NT2/D1 (cell line): ENCODE measurements around the gene TUBA1B.

ENCODE experiments used
- DNase-seq: peaks from one replicate; pipeline ENCODE4 v3.0.0-alpha.2; 2011; ENCODE audit warnings: low read depth, low spot score
- H3K27me3 ChIP-seq: 2 replicates; pipeline ENCODE4 v1.6.0; 2011; ENCODE audit warnings: mild to moderate bottlenecking; ENCODE audit not compliant: insufficient read length, insufficient read depth
- H3K36me3 ChIP-seq: 2 replicates; pipeline ENCODE4 v1.6.1; 2011; ENCODE audit warnings: mild to moderate bottlenecking, low read length, mixed read lengths; ENCODE audit not compliant: insufficient read depth, insufficient read length
- H3K4me1 ChIP-seq: 2 replicates; pipeline ENCODE4 v1.5.1; 2011; ENCODE audit not compliant: insufficient read depth, insufficient read length
- H3K4me3 ChIP-seq: 2 replicates; pipeline ENCODE4 v1.5.1; 2011; ENCODE audit warnings: low read depth; ENCODE audit not compliant: insufficient read length
- H3K9ac ChIP-seq: 2 replicates; pipeline ENCODE4 v1.6.0; 2011; ENCODE audit warnings: low read depth; ENCODE audit not compliant: insufficient read length
- H3K9me3 ChIP-seq: 2 replicates; pipeline ENCODE4 v1.5.1; 2011; ENCODE audit warnings: mild to moderate bottlenecking, low read length; ENCODE audit not compliant: insufficient read depth
- SUZ12 ChIP-seq: IDR thresholded peaks from 2 replicates; pipeline ENCODE4 v1.6.1; 2011; ENCODE audit not compliant: insufficient read length, insufficient read depth; ENCODE audit errors: extremely low read depth
- YY1 ChIP-seq: IDR thresholded peaks from 2 replicates; pipeline ENCODE4 v1.6.1; 2011; ENCODE audit not compliant: insufficient read length, insufficient read depth
- ZNF274 ChIP-seq: IDR thresholded peaks from 2 replicates; pipeline ENCODE4 v1.6.1; 2011; ENCODE audit warnings: mild to moderate bottlenecking, low read depth, low read length

TUBA1B gene

DNA sequence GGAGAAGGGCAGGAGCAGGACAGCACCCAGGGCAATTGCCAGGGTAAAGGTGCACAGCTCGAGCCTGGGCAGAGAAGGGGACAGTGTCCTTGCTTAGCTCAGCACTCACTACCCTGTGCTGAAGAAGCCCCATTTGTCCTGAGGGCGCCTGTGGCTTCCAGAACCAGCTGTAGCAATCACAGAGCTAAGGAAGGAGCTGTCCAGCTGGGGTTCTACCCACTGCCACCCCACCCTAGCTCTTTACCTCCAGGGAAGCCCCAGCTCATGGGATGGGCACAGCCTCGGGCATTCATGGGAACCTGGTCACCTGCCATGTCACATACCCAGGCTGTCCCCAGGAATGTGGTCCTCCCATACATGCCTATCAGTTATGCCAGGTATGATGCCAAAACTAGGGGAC lies 26.4 kb downstream of the TUBA1B start:
- Histone ChIP-seq H3K4me3 (no peak overlapping the region), H3K9me3 (no peaks in the 10 kb centered on the region), H3K9ac (no peak overlapping the region), H3K27me3 (no peaks in the 10 kb centered on the region), H3K36me3 (peaks cover 64% of the 10 kb centered on the region), H3K4me1 (peaks cover 8% of the 10 kb centered on the region)
- TF ChIP-seq SUZ12 (no peak), YY1 (no peak), ZNF274 (no peak)
- DNase-seq = no peak

DNA sequence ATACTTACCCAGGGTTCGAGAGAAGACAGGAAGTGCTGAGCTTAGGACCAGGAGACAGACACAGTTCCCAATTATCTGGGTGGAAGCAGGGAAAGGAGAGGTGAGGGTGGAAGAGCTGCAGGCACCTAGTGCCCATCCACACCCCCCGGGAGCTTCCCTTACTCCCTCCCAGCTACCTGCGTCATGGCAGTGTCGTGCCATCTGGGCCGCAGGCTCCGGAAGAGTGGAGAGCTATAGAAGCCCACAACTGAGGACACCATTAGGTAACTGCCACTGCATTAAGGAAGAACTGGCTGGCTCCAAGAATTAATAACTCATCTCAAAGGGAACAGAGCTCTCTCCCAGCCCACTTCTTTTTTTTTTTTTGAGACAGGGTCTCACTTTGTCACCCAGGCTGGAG lies 30.8 kb downstream of the TUBA1B start:
- peaks cover 70% of the 10 kb centered on the region for H3K36me3 ChIP-seq
- no peak overlapping the region for H3K9ac ChIP-seq
- no peaks in the 10 kb centered on the region for H3K9me3 ChIP-seq
- no peak for TF ChIP-seq YY1
- no peak for TF ChIP-seq ZNF274
- TF ChIP-seq SUZ12 = no peak
- peaks cover 6% of the 10 kb centered on the region for H3K4me1 ChIP-seq
- H3K4me3 ChIP-seq = no peak overlapping the region
- H3K27me3 ChIP-seq = no peaks in the 10 kb centered on the region
- DNase-seq = no peak

DNA sequence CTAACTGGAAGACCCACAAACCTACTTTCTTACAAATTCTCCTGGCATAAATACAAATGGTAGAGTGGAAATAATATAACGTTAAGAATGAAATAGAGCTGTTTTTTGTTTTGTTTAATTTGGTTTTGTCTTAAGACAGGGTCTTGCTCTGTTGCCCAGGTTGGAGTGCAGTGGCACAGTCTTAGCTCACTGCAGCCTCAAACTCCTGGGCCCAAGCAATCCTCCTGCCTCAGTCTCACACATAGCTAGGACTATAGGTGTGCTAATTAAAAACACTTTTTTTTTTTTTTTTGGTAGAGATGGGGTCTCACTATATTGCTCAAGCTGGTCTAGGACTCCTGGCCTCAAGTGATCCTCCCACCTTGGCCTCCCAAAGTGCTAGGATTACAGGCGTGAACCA lies 32.5 kb downstream of the TUBA1B start:
- peaks cover 7% of the 10 kb centered on the region for H3K4me1 ChIP-seq
- H3K9ac ChIP-seq = no peak overlapping the region
- H3K9me3 ChIP-seq = no peaks in the 10 kb centered on the region
- peaks cover 3% of the 10 kb centered on the region for H3K27me3 ChIP-seq
- H3K4me3 ChIP-seq = no peak overlapping the region
- no peak for DNase-seq
- peaks cover 60% of the 10 kb centered on the region for H3K36me3 ChIP-seq
- TF ChIP-seq YY1 = no peak
- no peak for TF ChIP-seq ZNF274
- no peak for TF ChIP-seq SUZ12

DNA sequence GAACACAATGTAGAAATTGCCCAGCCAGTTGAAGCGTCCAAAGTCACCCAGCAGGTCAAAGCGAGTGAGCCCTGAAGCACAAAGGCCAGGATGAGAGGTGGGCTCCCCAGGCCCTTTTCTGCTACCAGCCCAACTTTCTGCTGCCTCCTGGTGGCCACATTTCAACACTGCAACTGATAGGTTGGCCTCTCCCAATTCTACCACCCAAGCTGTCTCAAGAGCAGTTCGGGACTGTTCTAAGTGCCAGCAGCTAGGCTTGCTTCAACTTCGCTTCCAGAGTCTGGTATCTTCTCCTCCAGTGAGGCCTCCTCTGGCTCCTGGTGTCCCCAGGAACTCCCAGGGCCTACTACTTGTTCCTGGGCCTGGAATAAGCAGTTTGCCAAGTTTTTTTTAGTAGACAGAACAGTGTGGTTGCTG lies 33.2 kb downstream of the TUBA1B start:
- Histone ChIP-seq H3K4me1 (peaks cover 7% of the 10 kb centered on the region), H3K27me3 (peaks cover 10% of the 10 kb centered on the region), H3K9ac (no peak overlapping the region), H3K4me3 (no peak overlapping the region), H3K36me3 (peaks cover 53% of the 10 kb centered on the region), H3K9me3 (no peaks in the 10 kb centered on the region)
- peak; percentile 57 for DNase-seq
- TF ChIP-seq ZNF274 (no peak), YY1 (no peak), SUZ12 (no peak)

DNA sequence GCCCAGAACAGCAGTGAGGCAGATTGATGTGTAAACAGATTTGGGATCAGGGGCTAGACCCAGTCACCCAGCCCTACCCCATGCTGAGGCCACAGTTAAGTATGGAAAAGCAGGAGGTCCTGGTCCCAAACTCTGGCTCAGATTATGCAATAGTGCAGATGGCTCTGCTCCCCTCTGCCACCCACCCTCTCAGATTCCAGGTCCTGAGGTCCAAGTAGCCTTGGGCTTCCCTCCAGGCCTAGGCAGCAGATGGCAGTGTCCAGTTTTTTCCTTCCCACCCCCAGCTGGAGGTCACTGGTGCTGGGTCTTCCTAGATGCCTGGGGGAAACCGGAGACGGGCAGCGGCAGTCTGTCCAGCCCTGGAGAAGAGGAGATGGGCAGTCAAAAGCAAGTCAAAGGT lies 33.8 kb downstream of the TUBA1B start:
- Histone ChIP-seq H3K36me3 (peaks cover 47% of the 10 kb centered on the region), H3K4me1 (peaks cover 7% of the 10 kb centered on the region), H3K9ac (no peak overlapping the region), H3K9me3 (no peaks in the 10 kb centered on the region), H3K27me3 (peaks cover 16% of the 10 kb centered on the region), H3K4me3 (no peak overlapping the region)
- no peak for DNase-seq
- TF ChIP-seq SUZ12 (no peak), YY1 (no peak), ZNF274 (no peak)

DNA sequence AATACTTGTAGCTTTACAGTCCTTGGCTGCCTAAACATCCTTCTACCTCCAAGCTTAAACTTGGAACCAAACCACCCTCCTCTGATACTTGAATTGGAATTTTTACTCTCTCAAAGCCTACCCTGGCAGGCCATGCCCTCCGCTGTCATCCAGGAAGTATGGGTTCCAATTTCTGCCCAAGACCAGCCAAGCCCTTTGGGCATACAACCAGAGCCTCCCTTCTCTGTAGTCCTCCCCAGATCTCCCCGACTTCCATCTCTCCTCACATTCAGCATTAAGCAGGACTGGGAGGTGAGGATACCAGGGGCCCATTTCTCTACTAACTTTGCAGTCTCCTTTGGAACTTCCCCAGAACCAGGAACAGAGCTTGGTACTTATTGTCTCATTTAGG lies 36.2 kb downstream of the TUBA1B start:
- Histone ChIP-seq H3K9me3 (no peaks in the 10 kb centered on the region), H3K4me3 (no peak overlapping the region), H3K27me3 (peaks cover 40% of the 10 kb centered on the region), H3K36me3 (peaks cover 23% of the 10 kb centered on the region), H3K4me1 (peaks cover 7% of the 10 kb centered on the region), H3K9ac (no peak overlapping the region)
- TF ChIP-seq ZNF274 = no peak
- no peak for TF ChIP-seq SUZ12
- no peak for TF ChIP-seq YY1
- no peak for DNase-seq

DNA sequence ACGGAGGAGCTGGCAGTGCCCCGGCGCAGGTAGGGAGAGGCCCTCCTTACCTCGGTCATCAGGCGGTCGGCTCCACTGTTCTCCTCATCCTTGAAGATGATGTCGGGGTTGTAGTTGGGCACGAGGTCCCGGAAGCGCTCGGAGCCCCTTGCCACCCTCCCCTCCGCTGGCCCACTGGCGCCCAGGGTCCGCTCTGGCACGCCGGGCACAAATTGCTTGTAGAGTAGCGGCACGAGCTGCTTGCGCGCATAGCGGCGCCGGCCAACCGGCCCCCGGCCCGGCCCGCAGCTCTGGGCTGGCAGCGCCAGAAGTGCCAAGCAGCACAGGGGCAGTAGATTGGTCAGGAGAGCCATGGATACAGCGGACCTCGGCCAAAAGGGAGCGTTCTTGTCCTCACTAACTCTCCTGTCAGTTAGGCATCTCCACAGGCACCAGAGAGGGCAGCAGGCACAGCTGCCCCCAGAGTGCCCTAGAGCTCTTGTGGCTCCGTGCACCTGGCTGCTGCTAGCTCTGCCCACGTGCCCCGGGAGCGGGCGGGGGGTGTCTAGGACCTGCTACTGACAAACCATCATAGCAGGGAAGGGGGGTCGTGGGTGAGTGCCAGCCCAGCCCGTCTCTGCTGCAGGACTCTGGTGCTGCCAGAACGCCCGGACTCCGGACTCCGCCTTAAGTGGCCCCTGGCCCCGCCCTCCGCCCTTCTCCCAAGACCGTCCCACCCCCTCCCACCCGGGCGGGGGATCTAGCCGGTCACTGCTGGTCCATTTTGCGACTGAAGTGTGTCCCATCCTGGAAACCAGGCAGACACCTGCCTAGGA lies 36.8 kb downstream of the TUBA1B start, which contains the start of gene DHH:
DHH (minus strand) TSS at position 642 of the 815 bp plus-strand sequence; CDS start at position 353, 289 bp downstream.
- Histone ChIP-seq H3K4me3 (no peak within 1 kb of the TSS), H3K9me3 (no peaks in the 10 kb centered on the region), H3K4me1 (peaks cover 10% of the 10 kb centered on the region), H3K27me3 (peaks cover 46% of the 10 kb centered on the region), H3K36me3 (peaks cover 20% of the 10 kb centered on the region), H3K9ac (no peak within 1 kb of the TSS)
- TF ChIP-seq YY1 (no peak), ZNF274 (no peak), SUZ12 (no peak)
- no peak for DNase-seq
